Activated CD8-positive, alpha-beta memory T cell treated with anti-CD3 and anti-CD28 coated beads, Interleukin-2, amount 10 ng/mL, durations not matched to agents 7 days and 5 days (primary cell): ENCODE results near the gene PTPRO. TPM values are rescaled to one million over a fixed set of nuclear protein-coding genes. Genes with fewer than 3 reads are reported as not detected.
A peak's percentile ranks its signal among the peaks of the same experiment; 100 is the strongest.

ENCODE experiments used
- ATAC-seq: fragments of 150-1000 bp; cut with Tn5 transposase; one replicate; pipeline ENCODE4 v1.10.0; 2021; ENCODE audit warnings: moderate library complexity
- CTCF ChIA-PET: fragments of 350-600 bp; sonication (Branson Sonifier 250); formaldehyde crosslinking; loops from one replicate; lab custom pipeline; 2021; ENCODE audit warnings: antibody characterized with exemption; lab: Charles Lee
- DNase-seq: peaks from one replicate; pipeline ENCODE4 v3.0.0-alpha.2; 2020
- H3K27ac Mint-ChIP-seq: one replicate; pipeline ENCODE4 v1.8.0; 2021; ENCODE audit warnings: mild to moderate bottlenecking, mixed read lengths
- H3K27me3 Mint-ChIP-seq: one replicate; pipeline ENCODE4 v1.8.0; 2021; ENCODE audit warnings: mixed read lengths
- H3K36me3 Mint-ChIP-seq: one replicate; pipeline ENCODE4 v1.8.0; 2021; ENCODE audit warnings: mild to moderate bottlenecking, mixed read lengths
- H3K4me1 Mint-ChIP-seq: one replicate; pipeline ENCODE4 v1.8.0; 2021; ENCODE audit warnings: mixed read lengths
- H3K4me3 Mint-ChIP-seq: one replicate; pipeline ENCODE4 v1.8.0; 2021; ENCODE audit warnings: mild to moderate bottlenecking, moderate library complexity, mixed read lengths
- H3K9me3 Mint-ChIP-seq: one replicate; pipeline ENCODE4 v1.8.0; 2022; ENCODE audit warnings: low read depth, mixed read lengths
- total RNA-seq, 2 experiments: library from RNA; stranded (reverse); gene quantifications; one replicate each; pipeline ENCODE4 v1.2.3, GENCODE V29; 2021

PTPRO gene
- total RNA-seq, 2 experiments from 2014 or later, result 0.15 to 0.26 TPM

DNA sequence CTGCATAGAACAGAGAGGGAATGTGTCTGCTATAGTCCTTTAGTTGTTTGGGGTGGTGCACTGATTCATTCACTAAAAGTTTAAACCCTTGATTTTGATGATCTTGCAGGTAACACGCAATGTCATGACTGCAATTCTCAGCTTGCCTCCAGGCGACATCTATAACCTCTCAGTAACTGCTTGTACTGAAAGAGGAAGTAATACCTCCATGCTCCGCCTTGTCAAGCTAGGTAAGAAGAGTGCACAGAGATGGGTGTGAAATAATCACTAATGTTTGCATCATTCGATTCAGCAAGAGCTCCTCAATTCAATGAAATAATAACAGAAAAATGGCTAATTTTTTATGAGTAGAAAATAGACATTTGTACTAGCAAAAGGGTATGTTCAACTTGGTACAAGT lies 203.7 kb downstream of the PTPRO start:
- H3K36me3 Mint-ChIP-seq, result no peaks in the 10 kb centered on the region
- no peaks in the 10 kb centered on the region for H3K9me3 Mint-ChIP-seq
- H3K27me3 Mint-ChIP-seq, result peaks cover 37% of the 10 kb centered on the region
- H3K4me3 Mint-ChIP-seq, result no peak overlapping the region
- DNase-seq (no peak), ATAC-seq (no peak)
- CTCF ChIA-PET, result interaction anchor here (1.2 to 2.1 kb wide), 5 partner anchors 8 to 331 kb away, joined by 3 to 12 read pairs (median 5); no protein-coding TSS in a partner anchor
- no peak overlapping the region for H3K27ac Mint-ChIP-seq
- H3K4me1 Mint-ChIP-seq, result no peaks in the 10 kb centered on the region

DNA sequence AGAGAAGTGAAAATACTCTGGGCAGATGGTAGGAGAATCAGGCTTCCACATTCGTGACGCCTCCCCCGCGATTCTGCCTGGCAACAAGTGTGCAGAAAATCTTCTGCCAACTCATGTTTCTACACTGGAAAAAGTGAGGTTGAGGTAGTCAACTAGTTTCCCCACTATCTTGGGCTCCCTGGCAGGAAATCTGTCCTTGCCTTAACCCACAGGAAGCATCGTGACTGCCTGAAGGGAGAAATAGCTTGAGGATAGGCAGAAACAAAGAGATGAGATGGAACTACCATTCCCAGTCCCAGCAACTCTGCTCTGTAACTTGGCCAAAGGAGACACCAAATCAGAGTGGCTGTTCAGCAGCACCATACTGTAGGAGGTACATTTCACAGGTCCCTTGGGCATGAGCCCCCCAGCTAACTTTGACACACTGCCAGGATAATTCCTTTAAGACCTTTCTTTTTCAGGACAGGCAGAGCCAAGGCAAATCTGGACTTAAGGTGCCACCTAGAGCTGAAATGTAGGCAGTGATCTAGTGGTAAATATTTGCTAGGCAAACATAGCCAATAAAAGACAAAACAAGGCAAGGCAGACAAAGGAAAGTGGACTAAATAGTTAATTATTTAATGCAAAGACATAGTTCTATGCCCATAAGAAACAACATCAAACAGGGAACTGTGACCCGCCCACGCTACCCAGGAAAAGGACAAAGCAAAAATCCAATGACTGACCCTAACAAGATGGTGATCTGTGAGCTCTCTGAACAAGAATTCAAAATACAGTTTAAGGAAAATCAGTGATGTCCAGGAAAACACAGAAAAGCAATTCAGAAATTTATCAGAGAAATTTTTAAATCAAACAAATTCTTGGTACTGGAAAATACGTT lies 205.1 kb downstream of the PTPRO start:
- H3K4me3 Mint-ChIP-seq, result no peak overlapping the region
- no peak for DNase-seq
- peaks cover 31% of the 10 kb centered on the region for H3K27me3 Mint-ChIP-seq
- no peak overlapping the region for H3K27ac Mint-ChIP-seq
- CTCF ChIA-PET, result interaction anchor here (0.7 to 11.0 kb wide), 4 partner anchors 32 to 306 kb away, joined by 3 to 312 read pairs (median 3); partner anchors contain the start of gene RERG
- H3K36me3 Mint-ChIP-seq, result no peaks in the 10 kb centered on the region
- no peak for ATAC-seq
- peaks cover 2% of the 10 kb centered on the region for H3K4me1 Mint-ChIP-seq
- no peaks in the 10 kb centered on the region for H3K9me3 Mint-ChIP-seq

DNA sequence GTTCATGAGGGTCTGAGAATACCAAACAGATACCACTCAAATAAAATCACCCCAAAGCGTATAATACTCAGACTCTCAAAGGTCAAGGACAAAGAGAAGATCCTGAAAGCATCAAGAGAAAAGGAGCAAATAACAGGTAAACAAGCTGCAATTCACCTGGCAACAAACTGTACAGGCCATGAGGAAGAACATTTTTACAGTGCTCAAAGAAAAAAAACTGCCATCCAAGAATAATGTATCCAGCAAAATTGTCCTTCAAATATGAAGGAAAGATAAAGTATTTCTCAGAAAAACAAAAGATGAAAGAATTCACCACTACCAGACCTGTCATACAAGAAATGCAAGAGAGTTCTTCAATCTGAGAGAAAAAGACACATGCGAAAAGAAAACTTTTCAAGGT lies 206.4 kb downstream of the PTPRO start:
- Mint-ChIP-seq H3K27ac (no peak overlapping the region), H3K9me3 (no peaks in the 10 kb centered on the region), H3K27me3 (peaks cover 26% of the 10 kb centered on the region), H3K36me3 (no peaks in the 10 kb centered on the region), H3K4me3 (no peak overlapping the region), H3K4me1 (peaks cover 6% of the 10 kb centered on the region)
- no peak for ATAC-seq
- CTCF ChIA-PET, result interaction anchor here (1.5 to 11.0 kb wide), 3 partner anchors 57 to 328 kb away, joined by 3 to 312 read pairs (median 5); partner anchors contain the start of gene RERG
- DNase-seq, result no peak

DNA sequence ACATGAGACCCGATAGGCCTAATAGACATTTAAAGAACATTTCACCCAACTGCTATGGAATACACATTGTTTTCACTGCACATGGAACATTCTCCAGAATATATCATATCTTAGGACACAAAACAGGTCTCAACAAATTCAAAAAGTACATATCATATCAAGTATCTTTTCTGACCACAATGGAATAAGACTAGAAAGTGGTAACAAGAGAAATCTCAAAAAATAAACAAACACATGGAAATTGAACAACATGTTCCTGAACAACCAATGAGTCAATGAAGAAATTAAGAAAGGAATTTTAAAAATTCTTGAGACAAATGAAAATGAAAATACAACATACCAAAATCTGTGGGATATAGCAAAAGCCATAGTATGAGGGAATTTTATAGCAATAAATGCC lies 208.1 kb downstream of the PTPRO start:
- Mint-ChIP-seq H3K27ac (no peak overlapping the region), H3K9me3 (no peaks in the 10 kb centered on the region), H3K4me1 (peaks cover 10% of the 10 kb centered on the region), H3K36me3 (peaks cover 2% of the 10 kb centered on the region), H3K4me3 (no peak overlapping the region), H3K27me3 (peaks cover 22% of the 10 kb centered on the region)
- CTCF ChIA-PET, result interaction anchor here (11.0 kb wide), 1 partner anchor 55 kb away, joined by 312 read pairs; no protein-coding TSS in a partner anchor
- DNase-seq (no peak), ATAC-seq (no peak)

DNA sequence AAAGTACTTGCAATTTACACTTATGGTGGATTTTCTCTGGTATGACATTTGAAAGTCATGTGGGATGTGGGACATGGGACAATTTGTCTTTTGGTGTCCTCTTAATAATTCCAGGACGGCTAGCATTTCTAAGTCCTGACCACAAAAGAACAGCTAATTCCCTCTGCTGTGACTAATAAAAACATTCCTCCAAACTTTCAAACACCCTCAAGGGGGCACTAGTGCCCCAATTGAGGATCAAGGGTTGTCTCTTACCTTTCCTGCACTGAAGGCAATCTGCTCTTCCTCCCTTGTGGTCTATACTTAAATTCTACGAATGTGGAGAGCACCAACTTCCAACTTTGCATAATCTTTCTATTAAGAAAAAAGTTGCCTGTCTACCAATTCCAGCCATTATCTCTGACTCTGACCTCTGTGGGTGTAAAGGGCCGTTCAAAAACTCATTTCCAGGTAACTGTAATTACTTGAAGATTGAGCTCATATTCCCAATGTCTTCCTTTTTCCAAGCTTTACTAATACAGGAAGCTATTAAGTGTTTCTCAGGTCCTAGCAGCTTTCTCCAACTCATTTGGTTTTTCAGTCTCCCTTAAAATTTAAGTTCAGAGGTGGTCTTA lies 210.2 kb downstream of the PTPRO start:
- CTCF ChIA-PET, result interaction anchor here (0.6 to 11.0 kb wide), 24 partner anchors 9 to 383 kb away, joined by 3 to 312 read pairs (median 4); partner anchors contain the start of gene EPS8
- DNase-seq (peak; percentile 67), ATAC-seq (peak; percentile 70)
- Mint-ChIP-seq H3K36me3 (peaks cover 2% of the 10 kb centered on the region), H3K9me3 (no peaks in the 10 kb centered on the region), H3K27ac (no peak overlapping the region), H3K4me3 (no peak overlapping the region), H3K4me1 (peaks cover 10% of the 10 kb centered on the region), H3K27me3 (peaks cover 14% of the 10 kb centered on the region)

DNA sequence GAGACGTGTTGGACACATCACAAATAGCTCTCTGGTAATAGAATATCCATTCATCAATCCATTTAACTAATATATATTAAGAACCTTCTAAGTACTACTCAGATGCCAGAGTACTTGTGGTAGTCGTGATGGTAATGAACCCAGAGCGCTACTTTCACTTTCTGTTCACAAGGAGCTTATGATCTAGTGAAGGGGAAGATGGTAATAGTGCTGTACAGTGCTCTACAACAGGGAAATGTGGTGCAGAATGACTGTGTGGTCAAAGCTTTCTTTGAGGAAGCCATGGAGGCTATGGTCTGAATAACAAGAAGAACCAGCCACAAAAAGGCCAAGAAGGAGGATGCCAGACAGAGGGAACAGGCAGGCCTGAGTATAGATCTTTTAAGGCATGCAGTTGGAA lies 212.0 kb downstream of the PTPRO start:
- H3K4me3 Mint-ChIP-seq, result peak overlapping the region; percentile 31
- peak overlapping the region; percentile 71 for H3K27ac Mint-ChIP-seq
- peaks cover 2% of the 10 kb centered on the region for H3K36me3 Mint-ChIP-seq
- CTCF ChIA-PET, result interaction anchor here (0.7 to 11.0 kb wide), 11 partner anchors 9 to 324 kb away, joined by 3 to 312 read pairs (median 5); no protein-coding TSS in a partner anchor
- ATAC-seq (peak; percentile 92), DNase-seq (peak; percentile 51)
- no peaks in the 10 kb centered on the region for H3K9me3 Mint-ChIP-seq
- peaks cover 4% of the 10 kb centered on the region for H3K27me3 Mint-ChIP-seq
- H3K4me1 Mint-ChIP-seq, result peaks cover 10% of the 10 kb centered on the region

DNA sequence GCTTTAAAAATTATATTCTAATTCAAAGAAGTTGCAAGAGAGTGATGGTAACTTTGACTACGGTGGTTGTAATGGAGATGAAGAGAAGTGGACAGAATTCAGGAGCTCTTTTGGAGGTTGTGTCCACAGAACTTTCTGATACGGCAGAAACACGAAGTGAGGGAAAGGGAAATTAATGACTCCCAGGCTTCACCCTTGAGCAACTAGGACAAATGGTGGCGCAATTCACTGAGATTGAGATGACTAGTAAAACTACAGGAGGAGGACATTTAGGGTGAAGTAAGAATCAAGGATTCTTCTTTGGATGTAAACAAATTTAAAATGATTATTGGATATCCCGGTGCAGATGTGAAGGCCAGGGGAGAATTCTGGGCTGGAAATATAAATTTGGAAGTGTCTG lies 212.6 kb downstream of the PTPRO start:
- peaks cover 2% of the 10 kb centered on the region for H3K36me3 Mint-ChIP-seq
- H3K27me3 Mint-ChIP-seq, result peaks cover 4% of the 10 kb centered on the region
- H3K4me3 Mint-ChIP-seq, result no peak overlapping the region
- no peak overlapping the region for H3K27ac Mint-ChIP-seq
- no peak for ATAC-seq
- H3K4me1 Mint-ChIP-seq, result peaks cover 10% of the 10 kb centered on the region
- CTCF ChIA-PET, result interaction anchor here (0.7 to 11.0 kb wide), 11 partner anchors 9 to 323 kb away, joined by 3 to 312 read pairs (median 5); no protein-coding TSS in a partner anchor
- no peak for DNase-seq
- no peaks in the 10 kb centered on the region for H3K9me3 Mint-ChIP-seq

DNA sequence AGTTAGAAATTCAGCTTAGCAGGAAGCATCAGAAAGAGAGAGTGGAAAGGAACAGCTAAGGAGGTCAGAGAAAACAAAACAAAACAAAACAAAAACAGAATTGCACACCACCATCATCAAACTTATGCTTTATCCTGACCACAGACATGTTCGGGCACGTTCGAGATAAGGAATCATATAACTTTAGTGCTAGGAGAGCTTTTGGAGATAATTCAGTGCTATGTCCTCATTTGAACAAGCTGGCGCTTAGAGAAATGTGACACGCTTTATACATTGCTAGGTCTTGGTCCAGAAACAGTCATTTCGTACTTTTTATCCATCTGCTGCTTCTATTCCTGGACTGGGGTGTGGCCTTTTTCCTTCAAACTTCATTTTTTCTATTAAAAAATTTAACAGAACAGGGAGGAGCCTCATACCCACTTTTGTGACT lies 213.1 kb downstream of the PTPRO start:
- no peak for DNase-seq
- peaks cover 10% of the 10 kb centered on the region for H3K4me1 Mint-ChIP-seq
- peaks cover 2% of the 10 kb centered on the region for H3K27me3 Mint-ChIP-seq
- no peaks in the 10 kb centered on the region for H3K9me3 Mint-ChIP-seq
- CTCF ChIA-PET, result interaction anchor here (0.9 to 11.0 kb wide), 5 partner anchors 24 to 323 kb away, joined by 3 to 312 read pairs (median 5); no protein-coding TSS in a partner anchor
- no peak overlapping the region for H3K4me3 Mint-ChIP-seq
- H3K27ac Mint-ChIP-seq, result no peak overlapping the region
- ATAC-seq, result no peak
- H3K36me3 Mint-ChIP-seq, result peaks cover 2% of the 10 kb centered on the region

DNA sequence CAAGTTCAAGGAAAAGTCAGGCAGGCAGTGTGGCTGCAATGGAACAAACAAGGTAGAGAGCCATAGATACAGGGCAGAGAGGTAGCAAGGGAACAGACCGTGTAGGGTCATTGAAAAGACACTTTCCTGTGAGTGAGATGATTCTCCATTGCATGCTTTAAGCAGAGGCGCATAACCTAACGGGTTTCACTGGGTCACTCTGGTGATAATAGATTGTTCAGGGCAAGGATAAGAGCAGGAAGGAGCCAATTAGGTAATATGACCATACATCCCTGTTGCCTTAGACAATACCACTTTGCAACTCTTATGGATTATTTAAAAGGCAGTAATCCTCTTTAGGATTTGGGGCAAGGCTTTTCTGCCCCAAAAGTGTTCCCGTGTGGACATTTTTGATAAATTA lies 214.1 kb downstream of the PTPRO start:
- CTCF ChIA-PET, result interaction anchor here (11.0 kb wide), 1 partner anchor 49 kb away, joined by 312 read pairs; no protein-coding TSS in a partner anchor

DNA sequence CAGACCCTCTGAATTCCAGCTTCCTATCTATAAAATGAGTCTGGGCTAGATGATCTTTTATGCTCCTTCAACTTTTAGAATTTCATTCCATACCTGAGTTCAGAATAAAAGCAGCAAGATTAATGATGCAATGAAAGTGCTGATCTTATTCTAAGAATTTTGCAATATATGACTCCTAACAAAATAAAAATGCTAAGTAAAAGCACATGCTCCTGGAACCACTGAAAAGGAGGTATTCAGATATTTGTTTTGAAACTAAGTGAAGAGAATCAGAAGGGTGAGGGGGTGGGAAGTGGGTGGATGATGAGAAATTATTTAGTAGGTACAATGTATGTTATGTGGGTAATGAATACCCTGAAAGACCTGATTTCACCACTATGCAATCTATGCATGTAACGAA lies 216.6 kb downstream of the PTPRO start:
- no peaks in the 10 kb centered on the region for H3K9me3 Mint-ChIP-seq

More for the DNA sequence above, 214.1 kb downstream of the PTPRO start:
- Mint-ChIP-seq H3K4me3 (no peak overlapping the region), H3K9me3 (no peaks in the 10 kb centered on the region), H3K27ac (no peak overlapping the region), H3K27me3 (no peaks in the 10 kb centered on the region), H3K36me3 (peaks cover 2% of the 10 kb centered on the region), H3K4me1 (peaks cover 10% of the 10 kb centered on the region)
- DNase-seq, result no peak
- no peak for ATAC-seq

DNA sequence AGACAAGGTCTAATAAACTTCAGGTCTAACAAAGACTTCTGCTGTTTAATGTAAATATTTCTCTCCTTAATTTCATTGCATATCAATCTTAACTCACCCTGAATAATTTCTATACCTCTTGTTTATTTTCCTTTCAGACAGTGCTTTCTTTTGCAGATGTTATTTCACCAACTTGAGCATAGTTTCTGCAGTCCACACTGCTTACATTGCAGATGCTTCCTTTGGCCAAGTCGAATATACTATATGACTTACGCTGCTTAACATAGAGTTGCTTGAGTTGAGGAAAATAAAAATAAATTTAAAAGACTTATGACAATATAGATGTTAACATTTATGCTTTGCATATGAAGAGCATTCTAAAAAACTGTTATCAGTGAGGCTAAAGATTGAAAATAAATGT lies 217.7 kb downstream of the PTPRO start:
- H3K36me3 Mint-ChIP-seq, result no peaks in the 10 kb centered on the region
- no peak for DNase-seq
- no peak overlapping the region for H3K27ac Mint-ChIP-seq
- CTCF ChIA-PET, result no interaction called here
- no peaks in the 10 kb centered on the region for H3K4me1 Mint-ChIP-seq
- no peak for ATAC-seq
- H3K9me3 Mint-ChIP-seq, result no peaks in the 10 kb centered on the region
- no peaks in the 10 kb centered on the region for H3K27me3 Mint-ChIP-seq
- H3K4me3 Mint-ChIP-seq, result no peak overlapping the region

More for the DNA sequence above, 216.6 kb downstream of the PTPRO start:
- Mint-ChIP-seq H3K4me3 (no peak overlapping the region), H3K27ac (no peak overlapping the region), H3K27me3 (no peaks in the 10 kb centered on the region), H3K36me3 (peaks cover 2% of the 10 kb centered on the region), H3K4me1 (peaks cover 3% of the 10 kb centered on the region)
- CTCF ChIA-PET, result interaction anchor here (0.7 kb wide), 1 partner anchor 46 kb away, joined by 3 read pairs; no protein-coding TSS in a partner anchor
- no peak for ATAC-seq
- no peak for DNase-seq

DNA sequence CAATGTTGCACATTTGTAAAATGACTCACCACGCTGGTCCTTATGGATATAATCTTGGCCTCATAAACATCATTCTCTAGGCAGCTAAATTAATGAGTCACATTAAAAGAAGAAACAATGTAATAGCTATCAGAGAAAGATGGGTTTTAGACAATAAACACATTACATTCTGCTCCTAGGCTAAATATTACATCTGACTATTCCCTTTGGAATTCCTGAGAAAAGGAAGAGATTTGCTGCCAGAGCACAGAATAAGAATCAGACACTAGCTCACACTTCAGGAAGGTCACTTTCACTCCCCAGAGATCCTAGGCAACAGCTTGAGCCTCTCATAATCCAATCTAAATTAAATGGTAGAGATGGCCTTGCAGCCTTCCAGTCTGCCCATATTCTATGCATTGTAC lies 218.2 kb downstream of the PTPRO start:
- no peak for DNase-seq
- H3K9me3 Mint-ChIP-seq, result no peaks in the 10 kb centered on the region
- H3K4me1 Mint-ChIP-seq, result no peaks in the 10 kb centered on the region
- H3K27me3 Mint-ChIP-seq, result no peaks in the 10 kb centered on the region
- H3K36me3 Mint-ChIP-seq, result no peaks in the 10 kb centered on the region
- no peak overlapping the region for H3K27ac Mint-ChIP-seq
- CTCF ChIA-PET, result no interaction called here
- H3K4me3 Mint-ChIP-seq, result no peak overlapping the region
- no peak for ATAC-seq
